H9 (cell line): ENCODE results near the gene MUC5B. TPM values are rescaled to one million over a fixed set of nuclear protein-coding genes. Genes with fewer than 3 reads are reported as not detected.
"Not testable (repeated sequence)": the region's sequence is repeated elsewhere in the genome, so short reads cannot be mapped to it uniquely, and the experiment has no call there.

ENCODE experiments used
- DNase-seq: peaks from one replicate; pipeline ENCODE4 v3.0.0-alpha.2; 2017
- H2AFZ ChIP-seq: one replicate; pipeline ENCODE4 v1.6.1; 2013; ENCODE audit warnings: mild to moderate bottlenecking, low read length, control low read depth, moderate library complexity
- H2AK5ac ChIP-seq: 2 replicates; pipeline ENCODE4 v1.6.1; 2013; ENCODE audit warnings: low read length, control low read depth, mixed read lengths; ENCODE audit not compliant: insufficient read length
- H2BK120ac ChIP-seq: one replicate; pipeline ENCODE4 v1.6.1; 2013; ENCODE audit warnings: low read depth, mild to moderate bottlenecking, low read length, control low read depth, inconsistent platforms; ENCODE audit not compliant: poor library complexity, severe bottlenecking
- H2BK12ac ChIP-seq: 2 replicates; pipeline ENCODE4 v1.6.1; 2013; ENCODE audit warnings: low read length, control low read depth, mixed read lengths, low read depth; ENCODE audit not compliant: insufficient read length
- H2BK15ac ChIP-seq: 2 replicates; pipeline ENCODE4 v1.6.1; 2013; ENCODE audit warnings: low read depth, low read length, control low read depth
- H2BK20ac ChIP-seq: one replicate; pipeline ENCODE4 v1.6.1; 2013; ENCODE audit warnings: low read depth, mild to moderate bottlenecking, low read length, control low read depth, inconsistent platforms; ENCODE audit not compliant: poor library complexity, severe bottlenecking
- H2BK5ac ChIP-seq: 2 replicates; pipeline ENCODE4 v1.6.1; 2013; ENCODE audit warnings: low read length, control low read depth, mixed read lengths; ENCODE audit not compliant: insufficient read length
- H3K14ac ChIP-seq: 2 replicates; pipeline ENCODE4 v1.6.1; 2013; ENCODE audit warnings: low read length, control low read depth; ENCODE audit not compliant: insufficient read depth
- H3K18ac ChIP-seq: 2 replicates; pipeline ENCODE4 v1.6.1; 2013; ENCODE audit warnings: low read depth, mild to moderate bottlenecking, mixed read lengths, low read length, control low read depth; ENCODE audit not compliant: insufficient read length
- H3K23ac ChIP-seq: 2 replicates; pipeline ENCODE4 v1.6.1; 2013; ENCODE audit warnings: low read length, control low read depth, mixed read lengths, low read depth; ENCODE audit not compliant: insufficient read length
- H3K23me2 ChIP-seq: 2 replicates; pipeline ENCODE4 v1.6.1; 2013; ENCODE audit warnings: low read depth, mild to moderate bottlenecking, mixed read lengths, low read length, control low read depth; ENCODE audit not compliant: insufficient read length, poor library complexity, severe bottlenecking
- H3K27ac ChIP-seq: 2 replicates; pipeline ENCODE4 v1.5.1; 2013; ENCODE audit warnings: low read length, control low read depth, mixed read lengths, low read depth; ENCODE audit not compliant: insufficient read length
- H3K27me3 ChIP-seq: 2 replicates; pipeline ENCODE4 v1.6.1; 2013; ENCODE audit warnings: low read length, control low read depth, inconsistent platforms; ENCODE audit not compliant: insufficient read depth
- H3K4ac ChIP-seq: 2 replicates; pipeline ENCODE4 v1.6.1; 2013; ENCODE audit warnings: low read depth, mild to moderate bottlenecking, control low read depth, inconsistent platforms, low read length, moderate library complexity
- H3K4me1 ChIP-seq: 2 replicates; pipeline ENCODE4 v1.6.1; 2013; ENCODE audit warnings: low read length, control low read depth, inconsistent platforms; ENCODE audit not compliant: insufficient read depth
- H3K4me2 ChIP-seq: 2 replicates; pipeline ENCODE4 v1.6.1; 2013; ENCODE audit warnings: low read length, control low read depth, mixed read lengths; ENCODE audit not compliant: insufficient read length, insufficient read depth
- H3K56ac ChIP-seq: 2 replicates; pipeline ENCODE4 v1.6.1; 2013; ENCODE audit warnings: low read depth, mild to moderate bottlenecking, mixed read lengths, low read length, control low read depth; ENCODE audit not compliant: insufficient read length
- H3K79me1 ChIP-seq: 2 replicates; pipeline ENCODE4 v1.6.1; 2013; ENCODE audit warnings: low read depth, mild to moderate bottlenecking, moderate library complexity, low read length, control low read depth, inconsistent platforms; ENCODE audit not compliant: insufficient read depth, poor library complexity, severe bottlenecking
- H3K79me2 ChIP-seq: 2 replicates; pipeline ENCODE4 v1.6.1; 2013; ENCODE audit warnings: low read length, control low read depth, inconsistent platforms; ENCODE audit not compliant: insufficient read depth
- H3K9ac ChIP-seq: 2 replicates; pipeline ENCODE4 v1.6.1; 2013; ENCODE audit warnings: low read length, control low read depth, mixed read lengths; ENCODE audit not compliant: insufficient read length; ENCODE audit errors: extremely low read depth
- H3K9me3 ChIP-seq: one replicate; pipeline ENCODE4 v1.6.1; 2013; ENCODE audit warnings: low read depth, low read length, inconsistent platforms; ENCODE audit not compliant: control insufficient read depth
- H3T11ph ChIP-seq: one replicate; pipeline ENCODE4 v1.6.1; 2013; ENCODE audit warnings: mild to moderate bottlenecking, low read length, control low read depth, inconsistent platforms
- H4K20me1 ChIP-seq: one replicate; pipeline ENCODE4 v1.6.1; 2013; ENCODE audit not compliant: control insufficient read depth, insufficient read length, insufficient read depth
- H4K5ac ChIP-seq: 2 replicates; pipeline ENCODE4 v1.6.1; 2013; ENCODE audit warnings: low read depth, mild to moderate bottlenecking, mixed read lengths, low read length, control low read depth; ENCODE audit not compliant: insufficient read length
- H4K8ac ChIP-seq: replicated peaks from 2 replicates; pipeline ENCODE4 v1.6.1; 2013; ENCODE audit warnings: low read length, control low read depth, mixed read lengths, low read depth; ENCODE audit not compliant: insufficient read length
- H4K91ac ChIP-seq: 2 replicates; pipeline ENCODE4 v1.6.1; 2013; ENCODE audit warnings: low read depth, mild to moderate bottlenecking, moderate library complexity, mixed read lengths, low read length, control low read depth; ENCODE audit not compliant: insufficient read length
- H3K27ac Mint-ChIP-seq, 3 experiments: 2 replicates in 2 of 3; 3 replicates in 1 of 3; pipeline ENCODE4 v1.8.0; 2020 to 2021; ENCODE audit warnings: mixed read lengths in 3 of 3, mild to moderate bottlenecking in 1 of 3, moderate library complexity in 1 of 3
- H3K27me3 Mint-ChIP-seq: 2 replicates; pipeline ENCODE4 v1.8.0; 2021; ENCODE audit warnings: low read depth, mild to moderate bottlenecking, moderate library complexity, mixed read lengths
- H3K36me3 Mint-ChIP-seq, 3 experiments: 2 replicates in 2 of 3; 3 replicates in 1 of 3; pipeline ENCODE4 v1.8.0; 2020 to 2021; ENCODE audit warnings: low read depth in 3 of 3, mixed read lengths in 3 of 3; ENCODE audit not compliant: insufficient read depth in 1 of 3
- H3K4me1 Mint-ChIP-seq, 2 experiments: 2 replicates each; pipeline ENCODE4 v1.8.0; 2020; ENCODE audit warnings: mixed read lengths in 2 of 2
- H3K4me3 Mint-ChIP-seq, 2 experiments: 2 replicates in 1 of 2; 3 replicates in 1 of 2; pipeline ENCODE4 v1.8.0; 2020 to 2021; ENCODE audit warnings: mild to moderate bottlenecking in 2 of 2, mixed read lengths in 2 of 2, moderate library complexity in 1 of 2
- H3K9me3 Mint-ChIP-seq, 2 experiments: 2 replicates in 1 of 2; 3 replicates in 1 of 2; pipeline ENCODE4 v1.8.0; 2020; ENCODE audit warnings: mild to moderate bottlenecking in 2 of 2, mixed read lengths in 2 of 2, moderate library complexity in 1 of 2
- CTCF ChIP-seq: fragments of 200-600 bp; sonication (generic); conservative IDR thresholded peaks from 3 replicates; pipeline ENCODE4 v1.8.0; 2021; ENCODE audit warnings: antibody characterized with exemption, mild to moderate bottlenecking
- WGBS: extraction: QIAGEN DNeasy Blood & Tissue Kit; methylation state at CpG from one replicate; pipeline ENCODE4 v1.1.7; 2013; ENCODE audit warnings: missing lambda C conversion rate, low lambda C conversion rate, mixed read lengths; ENCODE audit not compliant: insufficient read length; ENCODE audit errors: extremely low coverage; 5-methylcytosine and 5-hydroxymethylcytosine counted together
- total RNA-seq: library from RNA; stranded (reverse); gene quantifications from 2 replicates; pipeline ENCODE4 v1.2.1, GENCODE V29; 2021

Gene MUC5B
- total RNA-seq, 1 experiment from 2014 or later, result not detected

GRCh38 chr11:1242289-1242688 is 19.4 kb downstream of the MUC5B start:
- Mint-ChIP-seq H3K9me3 (peaks cover 39 to 46% of the 10 kb centered on the region in 2 experiments), H3K27me3 (peaks cover 15% of the 10 kb centered on the region), H3K27ac (no peak overlapping the region), H3K4me3 (no peak overlapping the region), H3K36me3 (peaks cover 4 to 19% (median 9%) of the 10 kb centered on the region in 3 experiments; a peak in 6 of 7 replicates), H3K4me1 (no peaks in the 10 kb centered on the region)
- Histone ChIP-seq H4K5ac (no peak overlapping the region), H4K91ac (no peak overlapping the region), H4K20me1 (no peaks in the 10 kb centered on the region), H3K27me3 (no peaks in the 10 kb centered on the region), H2BK15ac (no peak overlapping the region), H3K56ac (no peak overlapping the region), H3K79me1 (no peaks in the 10 kb centered on the region), H2AK5ac (no peak overlapping the region), H3K4me2 (no peak overlapping the region), H3K23ac (no peak overlapping the region), H2BK12ac (no peak overlapping the region), H3K9me3 (no peaks in the 10 kb centered on the region), H3K4ac (no peak overlapping the region), H2BK5ac (no peak overlapping the region), H3T11ph (no peak overlapping the region), H3K23me2 (no peaks in the 10 kb centered on the region), H3K18ac (no peak overlapping the region), H3K14ac (no peak overlapping the region), H3K27ac (no peak overlapping the region), H4K8ac (no peak overlapping the region), H2BK120ac (no peak overlapping the region), H2BK20ac (no peak overlapping the region), H2AFZ (no peak overlapping the region), H3K4me1 (no peaks in the 10 kb centered on the region), H3K79me2 (no peaks in the 10 kb centered on the region), H3K9ac (no peak overlapping the region)
- no peak for DNase-seq
- no CpG with 5 or more reads among the region's 20 CpGs for WGBS
- no peak for TF ChIP-seq CTCF

GRCh38 chr11:1242751-1243150 is 19.9 kb downstream of the MUC5B start:
- not testable (repeated sequence) for DNase-seq, H4K91ac ChIP-seq, H2BK5ac ChIP-seq, H2BK15ac ChIP-seq, H3K4ac ChIP-seq, H3K23me2 ChIP-seq, H2BK120ac ChIP-seq, H3T11ph ChIP-seq, H4K8ac ChIP-seq, H2AFZ ChIP-seq, H3K4me3 Mint-ChIP-seq, H3K27me3 ChIP-seq, H2AK5ac ChIP-seq, H3K27ac Mint-ChIP-seq, H3K4me1 Mint-ChIP-seq, H3K4me2 ChIP-seq, H2BK12ac ChIP-seq, H3K23ac ChIP-seq, H3K9ac ChIP-seq, H4K20me1 ChIP-seq, H3K79me2 ChIP-seq, H3K4me1 ChIP-seq, H3K9me3 ChIP-seq, H2BK20ac ChIP-seq, H3K18ac ChIP-seq, H3K27ac ChIP-seq, H3K56ac ChIP-seq, H4K5ac ChIP-seq, H3K14ac ChIP-seq, H3K79me1 ChIP-seq
- Mint-ChIP-seq H3K36me3 (peaks cover 4 to 19% (median 9%) of the 10 kb centered on the region in 3 experiments; a peak in 6 of 7 replicates), H3K27me3 (peaks cover 15% of the 10 kb centered on the region), H3K9me3 (peaks cover 40 to 46% of the 10 kb centered on the region in 2 experiments)
- WGBS, result no CpG with 5 or more reads among the region's 11 CpGs
